H1 (cell line): Measurements from ENCODE around the gene GATAD2B. TPM values are rescaled to one million over a fixed set of nuclear protein-coding genes. Genes with fewer than 3 reads are reported as not detected.

Experiments used
- CTCF ChIA-PET: fragments of 300-600 bp; sonication (Branson Sonifier 250); formaldehyde crosslinking; loops from one replicate; lab custom pipeline; 2021; ENCODE audit not compliant: partially characterized antibody; lab: Charles Lee
- POLR2A ChIA-PET: fragments of 300-600 bp; sonication (Branson Sonifier 250); formaldehyde crosslinking; loops from one replicate; lab custom pipeline; 2021; ENCODE audit warnings: inconsistent platforms; ENCODE audit not compliant: partially characterized antibody; lab: Charles Lee
- DNase-seq, 2 experiments: peaks; one replicate each; pipeline versions ENCODE4 v3.0.0 to v3.0.0-alpha.2; 2010 to 2022; ENCODE audit warnings: low spot score in 2 of 2, low read depth in 1 of 2, mixed read lengths in 1 of 2
- FAIRE-seq: peaks from 2 replicates; lab custom pipeline; 2011; peaks lifted over from hg19 to GRCh38; lab: Jason Lieb, UNC
- H2AFZ ChIP-seq: 2 replicates; pipeline ENCODE4 v1.8.1; 2012; ENCODE audit warnings: low read length, inconsistent platforms
- H2AK5ac ChIP-seq: 2 replicates; pipeline ENCODE4 v1.6.1; 2013; ENCODE audit warnings: low read depth, low read length
- H2BK120ac ChIP-seq: replicated peaks from 2 replicates; pipeline ENCODE3; 2013; ENCODE audit warnings: low read depth, low read length, inconsistent platforms
- H2BK12ac ChIP-seq: 2 replicates; pipeline ENCODE4 v1.6.1; 2013; ENCODE audit warnings: low read depth, low read length
- H2BK15ac ChIP-seq: 2 replicates; pipeline ENCODE4 v1.6.1; 2013; ENCODE audit warnings: low read length
- H2BK20ac ChIP-seq: 2 replicates; pipeline ENCODE4 v1.6.1; 2013; ENCODE audit warnings: low read length
- H2BK5ac ChIP-seq: 2 replicates; pipeline ENCODE4 v1.6.1; 2013; ENCODE audit warnings: low read depth, low read length
- H3K14ac ChIP-seq: 2 replicates; pipeline ENCODE4 v1.6.1; 2013; ENCODE audit warnings: inconsistent platforms; ENCODE audit not compliant: insufficient read length
- H3K18ac ChIP-seq: 2 replicates; pipeline ENCODE4 v1.6.1; 2013; ENCODE audit warnings: low read length; ENCODE audit errors: extremely low read depth
- H3K23ac ChIP-seq: 2 replicates; pipeline ENCODE4 v1.6.1; 2013; ENCODE audit warnings: inconsistent platforms; ENCODE audit not compliant: insufficient read length
- H3K23me2 ChIP-seq: 2 replicates; pipeline ENCODE4 v1.6.1; 2013; ENCODE audit warnings: low read depth, low read length
- H3K27ac ChIP-seq: 2 replicates; pipeline ENCODE4 v1.6.1; 2011; ENCODE audit warnings: low read depth, low read length, inconsistent platforms
- H3K27me3 ChIP-seq, 4 experiments: replicated peaks in 1 of 4; 1 replicate in 1 of 4; 2 replicates in 3 of 4; pipeline versions ENCODE4 v1.6.1 to v1.8.1; 2011 to 2013; ENCODE audit warnings: low read length in 3 of 4, mild to moderate bottlenecking in 3 of 4, inconsistent platforms in 2 of 4, mixed read lengths in 2 of 4, moderate library complexity in 1 of 4; ENCODE audit not compliant: control insufficient read depth in 3 of 4, insufficient read depth in 3 of 4; ENCODE audit errors: extremely low read depth in 1 of 4
- H3K36me3 ChIP-seq, 4 experiments: 2 replicates each; pipeline versions ENCODE4 v1.6.1 to v1.8.1; 2011 to 2013; ENCODE audit warnings: mild to moderate bottlenecking in 4 of 4, low read length in 3 of 4, moderate library complexity in 2 of 4, control low read depth in 1 of 4, inconsistent platforms in 1 of 4; ENCODE audit not compliant: insufficient read depth in 4 of 4, control insufficient read depth in 2 of 4
- H3K4ac ChIP-seq: replicated peaks from 2 replicates; pipeline ENCODE3; 2013; ENCODE audit warnings: low read length, low read depth, mixed read lengths, inconsistent platforms; ENCODE audit not compliant: insufficient read length
- H3K4me1 ChIP-seq, 4 experiments: replicated peaks in 1 of 4; 1 replicate in 1 of 4; 2 replicates in 3 of 4; pipeline versions ENCODE4 v1.6.1 to v1.8.1; 2011 to 2013; ENCODE audit warnings: low read length in 3 of 4, inconsistent platforms in 2 of 4, mixed read lengths in 1 of 4; ENCODE audit not compliant: insufficient read depth in 4 of 4, control insufficient read depth in 3 of 4
- H3K4me2 ChIP-seq, 2 experiments: 2 replicates each; pipeline versions ENCODE4 v1.6.1 to v1.8.1; 2011 to 2013; ENCODE audit warnings: low read depth in 2 of 2, low read length in 2 of 2, control low read depth in 1 of 2, inconsistent platforms in 1 of 2, mild to moderate bottlenecking in 1 of 2; ENCODE audit not compliant: insufficient read depth in 1 of 2
- H3K4me3 ChIP-seq, 4 experiments: fragments of 200-600, 300-600 bp in 1 of 4; sonication (generic), shearing (Covaris generic), sonication (Bioruptor Twin) in 1 of 4; 2 replicates each; pipeline versions ENCODE4 v1.5.1 to v1.8.1; 2011 to 2016; ENCODE audit warnings: low read length in 4 of 4, low read depth in 3 of 4, control low read depth in 2 of 4, inconsistent platforms in 2 of 4, mild to moderate bottlenecking in 2 of 4, mixed read lengths in 1 of 4, moderate library complexity in 1 of 4; ENCODE audit not compliant: insufficient read depth in 2 of 4; ENCODE audit errors: extremely low read depth in 1 of 4
- H3K56ac ChIP-seq: replicated peaks from 2 replicates; pipeline ENCODE3; 2013; ENCODE audit warnings: low read depth, mild to moderate bottlenecking, mixed read lengths, low read length, inconsistent platforms; ENCODE audit not compliant: insufficient read length
- H3K79me1 ChIP-seq: 2 replicates; pipeline ENCODE4 v1.6.1; 2013; ENCODE audit warnings: low read depth, low read length, control low read depth
- H3K79me2 ChIP-seq, 2 experiments: 2 replicates each; pipeline versions ENCODE4 v1.6.1 to v1.8.1; 2012 to 2013; ENCODE audit warnings: low read length in 2 of 2, mild to moderate bottlenecking in 2 of 2, inconsistent platforms in 1 of 2; ENCODE audit not compliant: insufficient read depth in 2 of 2, control insufficient read depth in 1 of 2
- H3K9ac ChIP-seq, 4 experiments: replicated peaks in 1 of 4; 1 replicate in 1 of 4; 2 replicates in 3 of 4; pipeline versions ENCODE4 v1.6.1 to v1.8.1; 2011 to 2013; ENCODE audit warnings: low read depth in 3 of 4, low read length in 3 of 4, control low read depth in 2 of 4, mild to moderate bottlenecking in 2 of 4, moderate library complexity in 2 of 4, inconsistent platforms in 1 of 4; ENCODE audit errors: extremely low read depth in 1 of 4
- H3K9me3 ChIP-seq, 2 experiments: 2 replicates each; pipeline versions ENCODE4 v1.6.1 to v1.8.1; 2012 to 2013; ENCODE audit warnings: mild to moderate bottlenecking in 2 of 2, moderate library complexity in 2 of 2, control low read depth in 1 of 2, inconsistent platforms in 1 of 2, low read depth in 1 of 2, low read length in 1 of 2, mixed read lengths in 1 of 2; ENCODE audit not compliant: insufficient read depth in 2 of 2
- H4K20me1 ChIP-seq, 2 experiments: replicated peaks in 1 of 2; 2 replicates each; pipeline versions ENCODE3 to v1.8.1; 2011 to 2013; ENCODE audit warnings: inconsistent platforms in 2 of 2, low read length in 2 of 2, mild to moderate bottlenecking in 1 of 2; ENCODE audit not compliant: insufficient read depth in 2 of 2, control insufficient read depth in 1 of 2
- H4K5ac ChIP-seq: 2 replicates; pipeline ENCODE4 v1.6.1; 2013; ENCODE audit warnings: low read length, low read depth, mixed read lengths, inconsistent platforms; ENCODE audit not compliant: insufficient read length
- H4K8ac ChIP-seq: 2 replicates; pipeline ENCODE4 v1.8.0; 2013; ENCODE audit warnings: mild to moderate bottlenecking, moderate library complexity, low read length, inconsistent platforms; ENCODE audit not compliant: insufficient read depth; ENCODE audit errors: extremely low read depth
- H4K91ac ChIP-seq: replicated peaks from 2 replicates; pipeline ENCODE3; 2013; ENCODE audit warnings: low read length, mixed read lengths, inconsistent platforms; ENCODE audit not compliant: insufficient read length
- CREB1 ChIP-seq: IDR thresholded peaks from 2 replicates; pipeline ENCODE4 v1.6.1; 2012; ENCODE audit warnings: inconsistent platforms
- SAP30 ChIP-seq: fragments of 300-600 bp; sonication (generic); IDR thresholded peaks from 2 replicates; pipeline ENCODE4 v1.7.1; 2012; ENCODE audit warnings: low read length, moderate library complexity, mild to moderate bottlenecking, inconsistent platforms; ENCODE audit not compliant: insufficient read depth, insufficient replicate concordance
- WGBS, 2 experiments: shearing (Covaris generic) in 1 of 2; methylation state at CpG; one replicate each; pipeline versions ENCODE4 v1.1.6 to v1.1.7; 2013 to 2015; ENCODE audit warnings: low lambda C conversion rate in 2 of 2, mixed read lengths in 2 of 2, inconsistent platforms in 1 of 2, low coverage in 1 of 2, missing lambda C conversion rate in 1 of 2; ENCODE audit not compliant: insufficient replicate concordance in 2 of 2, insufficient coverage in 1 of 2, insufficient read length in 1 of 2; ENCODE audit errors: extremely low coverage in 1 of 2, missing lambda C conversion rate in 1 of 2; 5-methylcytosine and 5-hydroxymethylcytosine counted together
- polyA plus RNA-seq, 7 experiments: library from polyadenylated mRNA; depleted of rRNA in 3 of 7; stranded (reverse) in 5 of 7; unstranded in 2 of 7; fragments of >200 nt in 5 of 7; fragments of 200-250 nt in 2 of 7; gene quantifications; 1 replicate in 5 of 7; 2 replicates in 1 of 7; 4 replicates in 1 of 7; pipeline versions ENCODE4 v1.2.1 to v1.2.3, GENCODE V29; 2011 to 2013; ENCODE audit warnings: missing spikeins in 2 of 7, mixed read lengths in 2 of 7
- total RNA-seq: library from RNA; stranded (reverse); fragmentation: NEBNext Ultra II Directional; extraction: Animal tissue kit (Norgen Biotek cat#: 25700); gene quantifications from 2 replicates; pipeline ENCODE4 v1.2.1, GENCODE V29; 2021
- TF ChIP-seq, protein P1 (sequence below): IDR thresholded peaks from 2 replicates; pipeline ENCODE4 v1.6.1; 2012; ENCODE audit warnings: low read length, inconsistent platforms

The GATAD2B gene
- total and polyA plus RNA-seq, 2 of the 8 experiments (the other 6 are each of a cell fraction or from before 2014, with no cell fraction given) = 8.4 to 39.1 TPM

DNA sequence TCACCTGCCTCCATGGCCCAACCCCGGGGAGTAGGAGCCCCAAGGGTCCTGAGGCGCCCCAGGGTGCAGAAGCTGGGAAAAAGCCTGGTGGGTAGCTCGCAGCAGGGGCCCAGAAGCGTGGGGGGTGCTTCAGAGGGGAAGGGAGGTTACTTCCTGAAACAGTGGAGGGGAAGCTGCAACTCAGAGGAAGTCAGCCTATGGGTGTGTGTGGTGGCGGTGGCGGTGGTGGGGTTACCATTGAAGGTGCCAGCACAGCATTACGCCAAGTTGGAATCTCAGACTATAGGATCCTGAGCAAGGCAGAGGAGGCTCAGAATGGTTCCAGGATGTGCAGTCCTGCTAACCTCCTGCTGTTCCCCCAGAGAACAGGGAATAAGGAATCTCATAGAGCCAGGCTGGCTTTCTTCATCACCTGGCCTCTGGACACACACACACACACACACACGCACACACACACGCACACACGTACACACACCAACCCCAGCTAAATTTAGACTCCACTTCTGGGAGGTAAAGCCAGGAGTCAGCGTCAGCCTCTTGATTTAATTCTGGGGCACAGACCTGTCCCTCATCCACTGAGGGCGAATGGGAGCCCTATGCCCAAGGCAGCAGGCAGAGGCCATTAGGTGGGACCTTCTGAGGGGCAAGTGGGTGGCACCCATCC, 22.5 kb upstream of the GATAD2B start:
- H2BK20ac ChIP-seq = no peak overlapping the region
- H3K9ac ChIP-seq = peak overlapping the region in 3 of 4 experiments; percentile 22 to 79 (median 65); a peak in 6 of 7 replicates
- 64% methylated on average over 10 of the region's 12 CpGs; no CpG with 5 or more reads in 1 of the 2 experiments for WGBS, 2 experiments
- no peak overlapping the region for H3K56ac ChIP-seq
- peak overlapping the region; percentile 39 for H4K91ac ChIP-seq
- no peak overlapping the region for H3K14ac ChIP-seq
- H3K4me2 ChIP-seq = peak overlapping the region; percentile 69 to 89
- H3K9me3 ChIP-seq = no peaks in the 10 kb centered on the region
- H3K79me2 ChIP-seq = peaks cover 0 to 18% of the 10 kb centered on the region in 2 experiments; a peak in 2 of 4 replicates
- H2BK15ac ChIP-seq = no peak overlapping the region
- no peak overlapping the region for H2AFZ ChIP-seq
- H3K23me2 ChIP-seq = peaks cover 6% of the 10 kb centered on the region; the same call in 1 of the 2 replicates
- H3K4me3 ChIP-seq = peak overlapping the region; percentile 79 to 87 (median 80)
- DNase-seq (no peak), FAIRE-seq (no peak)
- H3K27me3 ChIP-seq = no peaks in the 10 kb centered on the region
- H2BK120ac ChIP-seq = no peak overlapping the region
- peaks cover 6 to 23% (median 17%) of the 10 kb centered on the region in 4 experiments; a peak in 4 of 8 replicates for H3K36me3 ChIP-seq
- H2AK5ac ChIP-seq = no peak overlapping the region
- peaks cover 2 to 3% of the 10 kb centered on the region in 2 experiments for H4K20me1 ChIP-seq
- ChIA-PET POLR2A (interaction anchor here (0.7 to 11.4 kb wide), 12 partner anchors 11 to 148 kb away, joined by 3 to 75 read pairs (median 35); partner anchors contain the start of genes CREB3L4, CRTC2, GATAD2B and JTB), CTCF (interaction anchor here (0.6 to 4.2 kb wide), 14 partner anchors 10 to 434 kb away, joined by 3 to 31 read pairs (median 4); partner anchors contain the start of genes CREB3L4 and CRTC2)
- H3K79me1 ChIP-seq = no peaks in the 10 kb centered on the region
- H4K8ac ChIP-seq = no peak overlapping the region; the same call in 1 of the 2 replicates
- H2BK12ac ChIP-seq = no peak overlapping the region
- no peak overlapping the region for H3K4ac ChIP-seq
- no peak overlapping the region for H3K27ac ChIP-seq
- peaks cover 0 to 5% (median 2%) of the 10 kb centered on the region in 4 experiments; a peak in 2 of 7 replicates for H3K4me1 ChIP-seq
- H2BK5ac ChIP-seq = peak overlapping the region; percentile 4; the same call in 1 of the 2 replicates
- no peak overlapping the region for H3K23ac ChIP-seq
- 0 out of 2 replicates have a peak overlapping the region, but pooled peaks have one; percentile 48 for H3K18ac ChIP-seq
- no peak for TF ChIP-seq CREB1
- TF ChIP-seq SAP30 = peak; percentile 21
- TF ChIP-seq, protein P1, sequence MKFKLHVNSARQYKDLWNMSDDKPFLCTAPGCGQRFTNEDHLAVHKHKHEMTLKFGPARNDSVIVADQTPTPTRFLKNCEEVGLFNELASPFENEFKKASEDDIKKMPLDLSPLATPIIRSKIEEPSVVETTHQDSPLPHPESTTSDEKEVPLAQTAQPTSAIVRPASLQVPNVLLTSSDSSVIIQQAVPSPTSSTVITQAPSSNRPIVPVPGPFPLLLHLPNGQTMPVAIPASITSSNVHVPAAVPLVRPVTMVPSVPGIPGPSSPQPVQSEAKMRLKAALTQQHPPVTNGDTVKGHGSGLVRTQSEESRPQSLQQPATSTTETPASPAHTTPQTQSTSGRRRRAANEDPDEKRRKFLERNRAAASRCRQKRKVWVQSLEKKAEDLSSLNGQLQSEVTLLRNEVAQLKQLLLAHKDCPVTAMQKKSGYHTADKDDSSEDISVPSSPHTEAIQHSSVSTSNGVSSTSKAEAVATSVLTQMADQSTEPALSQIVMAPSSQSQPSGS = no peak
- H4K5ac ChIP-seq = peak overlapping the region; percentile 10
